ENCODE measurements around the gene HIVEP1. TPM values are rescaled to one million over a fixed set of nuclear protein-coding genes. Genes with fewer than 3 reads are reported as not detected.

Gene HIVEP1
- total RNA-seq, 1 donor: 20.3 TPM

GRCh38 chr6:12163149-12163548 is 151.0 kb downstream of the HIVEP1 start:
- no peak overlapping the region for H3K4me3 ChIP-seq (ENCODE audit: low read depth, low read length)
- no peak for TF ChIP-seq CTCF (IDR thresholded peaks at IDR 0.05; ENCODE audit: insufficient read depth, low read depth, low read length)
- DNase-seq (ENCODE audit: low read depth): no peak

GRCh38 chr6:12163744-12164507 is 151.8 kb downstream of the HIVEP1 start:
- TF ChIP-seq CTCF (IDR thresholded peaks at IDR 0.05; ENCODE audit: insufficient read depth, low read depth, low read length): no peak
- no peak overlapping the region for H3K4me3 ChIP-seq (ENCODE audit: low read depth, low read length)
- DNase-seq (ENCODE audit: low read depth): no peak

- no peak overlapping the region for H3K4me3 ChIP-seq (ENCODE audit: low read depth, low read length)
- peak; percentile 49 for DNase-seq (ENCODE audit: low read depth)
- TF ChIP-seq CTCF (IDR thresholded peaks at IDR 0.05; ENCODE audit: insufficient read depth, low read depth, low read length): no peak
Measured at GRCh38 chr6:12164508-12164770, 152.3 kb downstream of the HIVEP1 start.

GRCh38 chr6:12165297-12165696 is 153.2 kb downstream of the HIVEP1 start:
- no peak for DNase-seq (ENCODE audit: low read depth)
- no peak for TF ChIP-seq CTCF (IDR thresholded peaks at IDR 0.05; ENCODE audit: insufficient read depth, low read depth, low read length)
- no peak overlapping the region for H3K4me3 ChIP-seq (ENCODE audit: low read depth, low read length)

- no peak for TF ChIP-seq CTCF (IDR thresholded peaks at IDR 0.05; ENCODE audit: insufficient read depth, low read depth, low read length)
- no peak overlapping the region for H3K4me3 ChIP-seq (ENCODE audit: low read depth, low read length)
- no peak for DNase-seq (ENCODE audit: low read depth)
Measured at GRCh38 chr6:12165722-12166280, 153.7 kb downstream of the HIVEP1 start.

- no peak overlapping the region for H3K4me3 ChIP-seq (ENCODE audit: low read depth, low read length)
- no peak for TF ChIP-seq CTCF (IDR thresholded peaks at IDR 0.05; ENCODE audit: insufficient read depth, low read depth, low read length)
- no peak for DNase-seq (ENCODE audit: low read depth)
Measured at GRCh38 chr6:12169377-12169776, 157.3 kb downstream of the HIVEP1 start.
